ENCODE measurements around the gene TACC2. TPM values are rescaled to one million over a fixed set of nuclear protein-coding genes. Genes with fewer than 3 reads are reported as not detected.

Gene TACC2
- total and polyA plus RNA-seq, 4 donors: 43.3 to 309 (median 127) TPM

- no peak overlapping the region for H3K27ac ChIP-seq (ENCODE audit: low read depth in 1 of 2, low read length in 1 of 2)
- peaks cover 0 to 15% (median 0%) of the 10 kb centered on the region in 5 donors for H3K4me1 ChIP-seq (ENCODE audit: control insufficient read depth in 5 of 5, insufficient read depth in 5 of 5, low read length in 5 of 5)
- no peaks in the 10 kb centered on the region for H3K27me3 ChIP-seq (ENCODE audit: control insufficient read depth in 3 of 3, insufficient read depth in 3 of 3, low read length in 2 of 3)
- H3K4me3 ChIP-seq: no peak overlapping the region
- TF ChIP-seq CTCF (IDR thresholded peaks at IDR 0.05; ENCODE audit: control extremely low read depth, extremely low read depth): no peak
- ATAC-seq (ENCODE audit: insufficient read depth, low FRiP score) (no peak), DNase-seq (no peak)
- 84 to 92% methylated on average over 6 of the region's 6 CpGs for WGBS, 2 donors
- peaks cover 0 to under 1% (median 0%) of the 10 kb centered on the region in 4 donors for H3K9me3 ChIP-seq (ENCODE audit: control insufficient read depth in 4 of 4, insufficient read depth in 3 of 4, low read length in 3 of 4)
- H3K36me3 ChIP-seq (ENCODE audit: control insufficient read depth in 4 of 4, insufficient read depth in 4 of 4, low read length in 4 of 4): peaks cover 0 to 19% (median 0%) of the 10 kb centered on the region in 4 donors
- H3K9ac ChIP-seq (ENCODE audit: insufficient read depth in 1 of 2, low read length in 2 of 2): no peak overlapping the region
These were observed 276.9 kb downstream of the TACC2 start for GRCh38 chr10:122265896-122266295.

- H3K4me3 ChIP-seq: no peak overlapping the region
- H3K9me3 ChIP-seq (ENCODE audit: control insufficient read depth in 4 of 4, insufficient read depth in 3 of 4, low read length in 3 of 4): peaks cover 0 to 2% (median 0%) of the 10 kb centered on the region in 4 donors
- 58 to 63% methylated on average over 14 of the region's 14 CpGs for WGBS, 2 donors
- H3K27me3 ChIP-seq (ENCODE audit: control insufficient read depth in 3 of 3, insufficient read depth in 3 of 3, low read length in 2 of 3): no peaks in the 10 kb centered on the region
- peaks cover 0 to 21% (median 0%) of the 10 kb centered on the region in 4 donors for H3K36me3 ChIP-seq (ENCODE audit: control insufficient read depth in 4 of 4, insufficient read depth in 4 of 4, low read length in 4 of 4)
- peak overlapping the region in 1 of 2 donors; percentile 46 for H3K27ac ChIP-seq (ENCODE audit: low read depth in 1 of 2, low read length in 1 of 2)
- DNase-seq (peak; percentile 26 to 35 (median 33)), ATAC-seq (ENCODE audit: insufficient read depth, low FRiP score) (no peak)
- peak; percentile 43 for TF ChIP-seq CTCF (IDR thresholded peaks at IDR 0.05; ENCODE audit: control extremely low read depth, extremely low read depth)
- H3K9ac ChIP-seq (ENCODE audit: insufficient read depth in 1 of 2, low read length in 2 of 2): no peak overlapping the region
- H3K4me1 ChIP-seq (ENCODE audit: control insufficient read depth in 5 of 5, insufficient read depth in 5 of 5, low read length in 5 of 5): peaks cover 0 to 15% (median 0%) of the 10 kb centered on the region in 5 donors
These were observed 279.1 kb downstream of the TACC2 start for GRCh38 chr10:122267849-122268737.

- peaks cover 0 to 2% (median 0%) of the 10 kb centered on the region in 4 donors for H3K9me3 ChIP-seq (ENCODE audit: control insufficient read depth in 4 of 4, insufficient read depth in 3 of 4, low read length in 3 of 4)
- TF ChIP-seq CTCF (IDR thresholded peaks at IDR 0.05; ENCODE audit: control extremely low read depth, extremely low read depth): no peak
- no peak overlapping the region for H3K4me3 ChIP-seq
- peaks cover 0 to 21% (median 0%) of the 10 kb centered on the region in 4 donors for H3K36me3 ChIP-seq (ENCODE audit: control insufficient read depth in 4 of 4, insufficient read depth in 4 of 4, low read length in 4 of 4)
- H3K9ac ChIP-seq (ENCODE audit: insufficient read depth in 1 of 2, low read length in 2 of 2): no peak overlapping the region
- peak overlapping the region in 1 of 2 donors; percentile 51 for H3K27ac ChIP-seq (ENCODE audit: low read depth in 1 of 2, low read length in 1 of 2)
- H3K27me3 ChIP-seq (ENCODE audit: control insufficient read depth in 3 of 3, insufficient read depth in 3 of 3, low read length in 2 of 3): no peaks in the 10 kb centered on the region
- peaks cover 0 to 9% (median 0%) of the 10 kb centered on the region in 5 donors for H3K4me1 ChIP-seq (ENCODE audit: control insufficient read depth in 5 of 5, insufficient read depth in 5 of 5, low read length in 5 of 5)
- DNase-seq: no peak
- WGBS, 2 donors: 70 to 77% methylated on average over 10 of the region's 10 CpGs
- ATAC-seq (ENCODE audit: insufficient read depth, low FRiP score): no peak
These were observed 280.2 kb downstream of the TACC2 start for GRCh38 chr10:122269059-122269687.

Measured in lung (tissue), 12 donors.